Measurements from ENCODE around the gene CHD5. TPM values are rescaled to one million over a fixed set of nuclear protein-coding genes. Genes with fewer than 3 reads are reported as not detected.

CHD5 gene
- total RNA-seq (2021), result 0.99 and 1.6 TPM in 2 replicates
- long read RNA-seq, result 0 reads

- Histone ChIP-seq H4K20me1 (ENCODE audit: control insufficient read depth, insufficient read depth, insufficient read length) (no peaks in the 10 kb centered on the region), H2BK12ac (ENCODE audit: insufficient read length, low read depth, low read length) (no peak within 1 kb of the TSS), H3K4me2 (ENCODE audit: insufficient read depth, insufficient read length, low read length) (peak within 1 kb of the TSS; percentile 13), H3K9me3 (ENCODE audit: control insufficient read depth, low read depth, low read length) (no peaks in the 10 kb centered on the region), H3K79me1 (ENCODE audit: insufficient read depth, low read depth, low read length, poor library complexity, severe bottlenecking) (no peaks in the 10 kb centered on the region), H2BK20ac (ENCODE audit: low read depth, low read length, poor library complexity, severe bottlenecking) (no peak within 1 kb of the TSS), H3K18ac (ENCODE audit: insufficient read length, low read depth, low read length) (peak within 1 kb of the TSS; percentile 1), H3T11ph (ENCODE audit: low read length) (no peak within 1 kb of the TSS), H3K27ac (ENCODE audit: insufficient read length, low read depth, low read length) (no peak within 1 kb of the TSS), H3K79me2 (ENCODE audit: insufficient read depth, low read length) (no peaks in the 10 kb centered on the region), H2BK5ac (ENCODE audit: insufficient read length, low read length) (no peak within 1 kb of the TSS), H3K9ac (ENCODE audit: extremely low read depth, insufficient read length, low read length) (no peak within 1 kb of the TSS), H3K4me1 (ENCODE audit: insufficient read depth, low read length) (peaks cover under 1% of the 10 kb centered on the region; the same call in 1 of the 2 replicates), H2AFZ (ENCODE audit: low read length) (no peak within 1 kb of the TSS), H3K27me3 (ENCODE audit: insufficient read depth, low read length) (peaks cover 14% of the 10 kb centered on the region; the same call in 1 of the 2 replicates), H3K14ac (ENCODE audit: insufficient read depth, low read length) (peak within 1 kb of the TSS; percentile 24; the same call in 1 of the 2 replicates), H2BK120ac (ENCODE audit: low read depth, low read length, poor library complexity, severe bottlenecking) (no peak within 1 kb of the TSS), H3K4ac (ENCODE audit: low read depth, low read length) (no peak within 1 kb of the TSS), H2BK15ac (ENCODE audit: low read depth, low read length) (no peak within 1 kb of the TSS), H4K91ac (ENCODE audit: insufficient read length, low read depth, low read length) (no peak within 1 kb of the TSS), H4K8ac (replicated peaks; ENCODE audit: insufficient read length, low read depth, low read length) (no peak within 1 kb of the TSS), H2AK5ac (ENCODE audit: insufficient read length, low read length) (no peak within 1 kb of the TSS), H4K5ac (ENCODE audit: insufficient read length, low read depth, low read length) (no peak within 1 kb of the TSS), H3K23me2 (ENCODE audit: insufficient read length, low read depth, low read length, poor library complexity, severe bottlenecking) (no peaks in the 10 kb centered on the region), H3K23ac (ENCODE audit: insufficient read length, low read depth, low read length) (no peak within 1 kb of the TSS), H3K56ac (ENCODE audit: insufficient read length, low read depth, low read length) (no peak within 1 kb of the TSS)
- H3K36me3 Mint-ChIP-seq (ENCODE audit: insufficient read depth in 1 of 3, low read depth in 3 of 3), result peaks cover 0 to 11% (median 0%) of the 10 kb centered on the region in 3 experiments; a peak in 3 of 7 replicates
- peak; percentile 68 for DNase-seq
- H3K27me3 Mint-ChIP-seq (ENCODE audit: low read depth), result peaks cover 35% of the 10 kb centered on the region
- no peaks in the 10 kb centered on the region for H3K9me3 Mint-ChIP-seq
- peaks cover 29 to 35% of the 10 kb centered on the region in 2 experiments for H3K4me1 Mint-ChIP-seq
- no CpG with 5 or more reads among the region's 57 CpGs for WGBS (ENCODE audit: extremely low coverage, insufficient read length, low lambda C conversion rate)
- H3K4me3 Mint-ChIP-seq, result peak within 1 kb of the TSS; percentile 48 to 74
- peak; percentile 44; the same call in 2 of the 3 replicates for TF ChIP-seq CTCF (conservative IDR thresholded peaks at IDR 0.05)
- no peak within 1 kb of the TSS for H3K27ac Mint-ChIP-seq
Observed at GRCh38 chr1:6180268-6180706, at the start of gene CHD5. CHD5 (minus strand) TSS chr1:6180321; CDS start chr1:6180023, 298 bp downstream.
